Measurements from ENCODE around the gene NEU3. TPM values are rescaled to one million over a fixed set of nuclear protein-coding genes. Genes with fewer than 3 reads are reported as not detected.

The NEU3 gene
- total RNA-seq, 1 experiment from 2014 or later = 16.4 TPM

DNA sequence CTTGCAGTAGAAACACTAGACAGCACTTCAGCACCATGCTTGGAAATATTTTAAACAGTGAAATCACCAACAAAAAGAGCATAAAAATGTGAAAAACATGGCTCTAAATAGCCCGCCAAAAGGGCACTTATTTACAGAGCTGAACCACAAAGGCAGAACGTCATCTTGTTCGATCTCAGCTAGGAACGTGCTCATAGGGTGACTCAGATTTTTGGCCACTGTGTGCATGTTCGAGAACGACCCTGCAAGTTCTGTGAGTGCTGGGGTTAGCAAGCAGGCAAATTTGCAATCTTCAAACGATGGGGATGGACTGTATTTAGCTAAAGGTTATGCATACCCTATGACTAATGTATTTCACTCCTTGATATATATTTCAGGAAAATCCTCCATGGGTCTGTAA, 77.3 kb downstream of the NEU3 start:
- no peak for TF ChIP-seq ZNF121 (CRISPR knock-in tag; IDR thresholded peaks at IDR 0.05)
- DNase-seq (ENCODE audit: low spot score) (no peak), ATAC-seq (no peak)
- H3K27ac Mint-ChIP-seq = no peak overlapping the region
- H3K4me1 Mint-ChIP-seq = no peaks in the 10 kb centered on the region
- H3K27me3 Mint-ChIP-seq (ENCODE audit: low read depth) = no peaks in the 10 kb centered on the region
- peaks cover 13% of the 10 kb centered on the region for H3K9me3 Mint-ChIP-seq
- ChIA-PET POLR2A (no interaction called here), CTCF (interaction anchor here (1.5 to 1.9 kb wide), 2 partner anchors 43 to 148 kb away, joined by 5 to 7 read pairs; no protein-coding TSS in a partner anchor)
- no peak overlapping the region for H3K4me3 Mint-ChIP-seq
- no peaks in the 10 kb centered on the region for H3K36me3 Mint-ChIP-seq

Other genes starting within 250 kb of the NEU3 start
- 11.0 to 13.6 TPM (median 11.2 TPM) in 3 replicates for gene RNF169, start 240.1 kb upstream of the NEU3 start, total RNA-seq (2021)
- gene XRRA1, start 39.8 kb upstream of the NEU3 start, total RNA-seq (2021) = 10.0 to 12.2 TPM (median 10.4 TPM) in 3 replicates
- 116 to 132 TPM (median 116 TPM) in 3 replicates for gene SPCS2, start 39.7 kb upstream of the NEU3 start, total RNA-seq (2021)
- 0.02 TPM in 1 of 3 replicates, not detected in the others for gene OR2AT4, start 107.9 kb downstream of the NEU3 start, total RNA-seq (2021)
- 0.57 to 0.92 TPM (median 0.60 TPM) in 3 replicates for gene SLCO2B1, start 162.2 kb downstream of the NEU3 start, total RNA-seq (2021)

Measured in WTC11 (cell line).